ENCODE measurements around the gene POU3F1. TPM values are rescaled to one million over a fixed set of nuclear protein-coding genes. Genes with fewer than 3 reads are reported as not detected.

Gene POU3F1
- total RNA-seq, 1 experiment from 2014 or later: 5.8 TPM

GRCh38 chr1:38084700-38085099, 38.1 kb upstream of the POU3F1 start:
- H3K4me3 Mint-ChIP-seq: no peak overlapping the region
- no CpG with 5 or more reads among the region's 1 CpG for WGBS (ENCODE audit: extremely low coverage, insufficient read length, low lambda C conversion rate)
- Histone ChIP-seq H4K20me1 (ENCODE audit: control insufficient read depth, insufficient read depth, insufficient read length) (no peaks in the 10 kb centered on the region), H3K18ac (ENCODE audit: insufficient read length, low read depth, low read length) (no peak overlapping the region), H4K5ac (ENCODE audit: insufficient read length, low read depth, low read length) (no peak overlapping the region), H2AFZ (ENCODE audit: low read length) (no peak overlapping the region), H2BK20ac (ENCODE audit: low read depth, low read length, poor library complexity, severe bottlenecking) (no peak overlapping the region), H3K4ac (ENCODE audit: low read depth, low read length) (no peak overlapping the region), H3K4me1 (ENCODE audit: insufficient read depth, low read length) (peaks cover 8% of the 10 kb centered on the region; the same call in 1 of the 2 replicates), H4K91ac (ENCODE audit: insufficient read length, low read depth, low read length) (no peak overlapping the region), H2BK15ac (ENCODE audit: low read depth, low read length) (no peak overlapping the region), H2BK12ac (ENCODE audit: insufficient read length, low read depth, low read length) (no peak overlapping the region), H3K23ac (ENCODE audit: insufficient read length, low read depth, low read length) (no peak overlapping the region), H3K4me2 (ENCODE audit: insufficient read depth, insufficient read length, low read length) (no peak overlapping the region), H2AK5ac (ENCODE audit: insufficient read length, low read length) (no peak overlapping the region), H3K27ac (ENCODE audit: insufficient read length, low read depth, low read length) (no peak overlapping the region), H3K14ac (ENCODE audit: insufficient read depth, low read length) (no peak overlapping the region), H2BK5ac (ENCODE audit: insufficient read length, low read length) (no peak overlapping the region), H3K9ac (ENCODE audit: extremely low read depth, insufficient read length, low read length) (no peak overlapping the region), H2BK120ac (ENCODE audit: low read depth, low read length, poor library complexity, severe bottlenecking) (no peak overlapping the region), H3K9me3 (ENCODE audit: control insufficient read depth, low read depth, low read length) (no peaks in the 10 kb centered on the region), H3K79me2 (ENCODE audit: insufficient read depth, low read length) (no peaks in the 10 kb centered on the region), H3T11ph (ENCODE audit: low read length) (no peak overlapping the region), H3K27me3 (ENCODE audit: insufficient read depth, low read length) (no peaks in the 10 kb centered on the region), H4K8ac (replicated peaks; ENCODE audit: insufficient read length, low read depth, low read length) (no peak overlapping the region), H3K23me2 (ENCODE audit: insufficient read length, low read depth, low read length, poor library complexity, severe bottlenecking) (no peaks in the 10 kb centered on the region), H3K79me1 (ENCODE audit: insufficient read depth, low read depth, low read length, poor library complexity, severe bottlenecking) (no peaks in the 10 kb centered on the region), H3K56ac (ENCODE audit: insufficient read length, low read depth, low read length) (no peak overlapping the region)
- TF ChIP-seq CTCF (conservative IDR thresholded peaks at IDR 0.05): no peak
- no peak for DNase-seq
- H3K9me3 Mint-ChIP-seq: no peaks in the 10 kb centered on the region
- H3K4me1 Mint-ChIP-seq: peaks cover 36 to 47% of the 10 kb centered on the region in 2 experiments
- no peak overlapping the region for H3K27ac Mint-ChIP-seq
- no peaks in the 10 kb centered on the region for H3K27me3 Mint-ChIP-seq (ENCODE audit: low read depth)
- H3K36me3 Mint-ChIP-seq (ENCODE audit: insufficient read depth in 1 of 3, low read depth in 3 of 3): no peaks in the 10 kb centered on the region

All from H9 (cell line).